DOHH2 (cell line): ENCODE results near the gene BLACAT1.
"Not testable (repeated sequence)": the region's sequence is repeated elsewhere in the genome, so short reads cannot be mapped to it uniquely, and the experiment has no call there.

Source experiments
- H3F3A ChIP-seq: fragments of 200-600 bp; sonication (generic), shearing (Covaris generic); 2 replicates; pipeline ENCODE4 v1.6.0; 2016; ENCODE audit warnings: antibody characterized with exemption, mild to moderate bottlenecking; ENCODE audit not compliant: control insufficient read depth, insufficient read depth
- H3K27ac ChIP-seq: fragments of 200-600 bp; sonication (generic); 2 replicates; pipeline ENCODE4 v1.5.1; 2014; ENCODE audit warnings: low read depth, mild to moderate bottlenecking, low read length, moderate library complexity
- H3K27me3 ChIP-seq: fragments of 200-600 bp; sonication (generic); 2 replicates; pipeline ENCODE4 v1.6.1; 2014; ENCODE audit warnings: mild to moderate bottlenecking, low read length, mixed read lengths; ENCODE audit not compliant: control insufficient read depth
- H3K36me3 ChIP-seq: fragments of 200-600 bp; sonication (generic); 2 replicates; pipeline ENCODE4 v1.6.1; 2014; ENCODE audit warnings: mild to moderate bottlenecking, low read length, moderate library complexity, mixed read lengths; ENCODE audit not compliant: control insufficient read depth
- H3K4me1 ChIP-seq: fragments of 200-600 bp; sonication (generic); 2 replicates; pipeline ENCODE4 v1.6.1; 2014; ENCODE audit warnings: mild to moderate bottlenecking, low read length, mixed read lengths; ENCODE audit not compliant: control insufficient read depth
- H3K4me2 ChIP-seq: fragments of 200-600 bp; sonication (generic); 2 replicates; pipeline ENCODE4 v1.6.0; 2014; ENCODE audit warnings: mild to moderate bottlenecking, low read length, moderate library complexity
- H3K4me3 ChIP-seq: fragments of 200-600 bp; sonication (generic); 2 replicates; pipeline ENCODE4 v1.5.1; 2014; ENCODE audit warnings: mild to moderate bottlenecking, low read length, mixed read lengths
- H3K79me2 ChIP-seq: fragments of 200-600 bp; sonication (generic); 2 replicates; pipeline ENCODE4 v1.6.1; 2014; ENCODE audit warnings: mild to moderate bottlenecking, low read length, mixed read lengths; ENCODE audit not compliant: control insufficient read depth
- H3K9me2 ChIP-seq: fragments of 200-600 bp; sonication (generic); replicated peaks from 2 replicates; pipeline ENCODE4 v1.6.1; 2014; ENCODE audit warnings: mild to moderate bottlenecking, low read length, mixed read lengths; ENCODE audit not compliant: control insufficient read depth
- H3K9me3 ChIP-seq: fragments of 200-600 bp; sonication (generic); 2 replicates; pipeline ENCODE4 v1.6.1; 2014; ENCODE audit warnings: antibody characterized with exemption, low read length, mixed read lengths; ENCODE audit not compliant: control insufficient read depth, insufficient read depth
- H4K20me1 ChIP-seq: fragments of 200-600 bp; sonication (generic); 2 replicates; pipeline ENCODE4 v1.6.0; 2014; ENCODE audit warnings: low read depth, mild to moderate bottlenecking, antibody characterized with exemption, low read length, moderate library complexity; ENCODE audit not compliant: control insufficient read depth, insufficient read depth
- EZH2phosphoT487 ChIP-seq: fragments of 200-600 bp; sonication (generic); IDR thresholded peaks from 2 replicates; pipeline ENCODE4 v1.6.1; 2017; ENCODE audit warnings: borderline replicate concordance, mild to moderate bottlenecking, antibody characterized with exemption, low read length, moderate library complexity, mixed read lengths
- TF ChIP-seq, protein P1 (sequence below): fragments of 200-600 bp; sonication (generic); IDR thresholded peaks from one replicate; pipeline ENCODE4 v1.5.1; 2014; ENCODE audit warnings: antibody characterized with exemption, mild to moderate bottlenecking, low read depth, low read length; ENCODE audit not compliant: poor library complexity, severe bottlenecking

The BLACAT1 gene

DNA sequence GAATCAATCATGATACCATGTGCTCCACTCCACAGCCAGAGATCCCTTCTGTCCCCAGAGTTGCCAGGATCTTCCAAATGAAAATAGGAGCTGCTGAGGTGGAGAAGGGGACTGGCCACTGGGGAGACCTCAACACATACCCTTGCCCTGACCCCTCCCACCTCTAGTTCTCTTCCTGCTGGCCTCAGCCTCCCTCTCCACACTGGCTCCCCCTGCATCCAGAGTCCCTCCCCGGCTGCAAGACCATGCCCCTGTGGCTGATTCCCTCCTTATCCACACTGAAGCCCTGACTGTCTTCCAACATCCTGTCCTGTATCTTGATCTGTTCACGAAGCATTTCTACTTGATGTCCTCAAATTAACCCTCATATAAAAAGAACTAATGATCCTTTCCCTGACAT is 27.5 kb upstream of the BLACAT1 start:
- Histone ChIP-seq H4K20me1 (no peaks in the 10 kb centered on the region), H3K4me1 (peaks cover 2% of the 10 kb centered on the region; the same call in 1 of the 2 replicates), H3K27ac (no peak overlapping the region), H3K9me2 (no peaks in the 10 kb centered on the region), H3K27me3 (peaks cover 39% of the 10 kb centered on the region), H3K9me3 (no peaks in the 10 kb centered on the region), H3K36me3 (no peaks in the 10 kb centered on the region), H3K79me2 (no peaks in the 10 kb centered on the region), H3K4me2 (no peak overlapping the region), H3F3A (no peaks in the 10 kb centered on the region), H3K4me3 (no peak overlapping the region)
- TF ChIP-seq, protein P1, sequence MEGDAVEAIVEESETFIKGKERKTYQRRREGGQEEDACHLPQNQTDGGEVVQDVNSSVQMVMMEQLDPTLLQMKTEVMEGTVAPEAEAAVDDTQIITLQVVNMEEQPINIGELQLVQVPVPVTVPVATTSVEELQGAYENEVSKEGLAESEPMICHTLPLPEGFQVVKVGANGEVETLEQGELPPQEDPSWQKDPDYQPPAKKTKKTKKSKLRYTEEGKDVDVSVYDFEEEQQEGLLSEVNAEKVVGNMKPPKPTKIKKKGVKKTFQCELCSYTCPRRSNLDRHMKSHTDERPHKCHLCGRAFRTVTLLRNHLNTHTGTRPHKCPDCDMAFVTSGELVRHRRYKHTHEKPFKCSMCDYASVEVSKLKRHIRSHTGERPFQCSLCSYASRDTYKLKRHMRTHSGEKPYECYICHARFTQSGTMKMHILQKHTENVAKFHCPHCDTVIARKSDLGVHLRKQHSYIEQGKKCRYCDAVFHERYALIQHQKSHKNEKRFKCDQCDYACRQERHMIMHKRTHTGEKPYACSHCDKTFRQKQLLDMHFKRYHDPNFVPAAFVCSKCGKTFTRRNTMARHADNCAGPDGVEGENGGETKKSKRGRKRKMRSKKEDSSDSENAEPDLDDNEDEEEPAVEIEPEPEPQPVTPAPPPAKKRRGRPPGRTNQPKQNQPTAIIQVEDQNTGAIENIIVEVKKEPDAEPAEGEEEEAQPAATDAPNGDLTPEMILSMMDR, result no peak
- no peak for TF ChIP-seq EZH2phosphoT487

DNA sequence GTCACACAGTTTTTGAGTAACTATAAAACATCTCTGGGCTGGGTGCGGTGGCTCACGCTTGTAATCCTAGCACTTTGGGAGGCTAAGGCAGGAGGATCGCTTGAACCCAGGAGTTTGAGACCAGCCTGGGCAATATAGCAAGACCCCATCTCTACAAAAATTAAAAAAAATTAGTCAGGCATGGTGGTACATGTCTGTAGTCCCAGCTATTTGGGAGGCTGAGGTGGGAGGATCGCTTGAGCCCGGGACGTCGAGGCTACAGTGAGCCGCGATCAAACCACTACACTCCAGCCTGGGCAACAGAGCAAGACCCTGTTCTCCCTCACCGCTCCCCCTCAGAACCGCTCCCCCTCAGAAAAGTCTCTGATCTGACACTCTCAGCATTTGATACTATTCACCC is 26.7 kb upstream of the BLACAT1 start:
- not testable (repeated sequence) for H3K4me2 ChIP-seq, H3K27ac ChIP-seq, H4K20me1 ChIP-seq, H3K36me3 ChIP-seq, H3K79me2 ChIP-seq, H3K9me3 ChIP-seq, H3K4me1 ChIP-seq, H3F3A ChIP-seq, H3K9me2 ChIP-seq, H3K4me3 ChIP-seq
- peaks cover 39% of the 10 kb centered on the region for H3K27me3 ChIP-seq

GRCh38 chr1:205481629-205482151 is 25.8 kb upstream of the BLACAT1 start:
- Histone ChIP-seq H3K4me2 (no peak overlapping the region), H3K4me3 (no peak overlapping the region), H3K27ac (no peak overlapping the region), H3K4me1 (peaks cover 2% of the 10 kb centered on the region; the same call in 1 of the 2 replicates), H3K36me3 (no peaks in the 10 kb centered on the region), H3K9me3 (no peaks in the 10 kb centered on the region), H3K79me2 (no peaks in the 10 kb centered on the region), H3K9me2 (no peaks in the 10 kb centered on the region), H3F3A (no peaks in the 10 kb centered on the region), H4K20me1 (no peaks in the 10 kb centered on the region), H3K27me3 (peaks cover 39% of the 10 kb centered on the region)
- TF ChIP-seq, protein P1, result no peak
- peak; percentile 14; the same call in 1 of the 2 replicates for TF ChIP-seq EZH2phosphoT487

GRCh38 chr1:205481218-205481617 is 25.4 kb upstream of the BLACAT1 start:
- H3K36me3 ChIP-seq, result no peaks in the 10 kb centered on the region
- TF ChIP-seq EZH2phosphoT487, result no peak
- TF ChIP-seq, protein P1, result no peak
- H3K79me2 ChIP-seq, result no peaks in the 10 kb centered on the region
- peaks cover 2% of the 10 kb centered on the region; the same call in 1 of the 2 replicates for H3K4me1 ChIP-seq
- H3K27me3 ChIP-seq, result peaks cover 39% of the 10 kb centered on the region
- no peak overlapping the region for H3K27ac ChIP-seq
- no peaks in the 10 kb centered on the region for H4K20me1 ChIP-seq
- H3K9me3 ChIP-seq, result no peaks in the 10 kb centered on the region
- H3K9me2 ChIP-seq, result no peaks in the 10 kb centered on the region
- H3F3A ChIP-seq, result no peaks in the 10 kb centered on the region
- no peak overlapping the region for H3K4me2 ChIP-seq
- no peak overlapping the region for H3K4me3 ChIP-seq
